SW 1271 (cell line): Measurements from ENCODE around the gene LARGE2.

Experiments
- DNase-seq, 2 experiments: peaks; one replicate each; lab custom pipeline; 2025; lab: John Stamatoyannopoulos, UW

LARGE2 gene

DNA sequence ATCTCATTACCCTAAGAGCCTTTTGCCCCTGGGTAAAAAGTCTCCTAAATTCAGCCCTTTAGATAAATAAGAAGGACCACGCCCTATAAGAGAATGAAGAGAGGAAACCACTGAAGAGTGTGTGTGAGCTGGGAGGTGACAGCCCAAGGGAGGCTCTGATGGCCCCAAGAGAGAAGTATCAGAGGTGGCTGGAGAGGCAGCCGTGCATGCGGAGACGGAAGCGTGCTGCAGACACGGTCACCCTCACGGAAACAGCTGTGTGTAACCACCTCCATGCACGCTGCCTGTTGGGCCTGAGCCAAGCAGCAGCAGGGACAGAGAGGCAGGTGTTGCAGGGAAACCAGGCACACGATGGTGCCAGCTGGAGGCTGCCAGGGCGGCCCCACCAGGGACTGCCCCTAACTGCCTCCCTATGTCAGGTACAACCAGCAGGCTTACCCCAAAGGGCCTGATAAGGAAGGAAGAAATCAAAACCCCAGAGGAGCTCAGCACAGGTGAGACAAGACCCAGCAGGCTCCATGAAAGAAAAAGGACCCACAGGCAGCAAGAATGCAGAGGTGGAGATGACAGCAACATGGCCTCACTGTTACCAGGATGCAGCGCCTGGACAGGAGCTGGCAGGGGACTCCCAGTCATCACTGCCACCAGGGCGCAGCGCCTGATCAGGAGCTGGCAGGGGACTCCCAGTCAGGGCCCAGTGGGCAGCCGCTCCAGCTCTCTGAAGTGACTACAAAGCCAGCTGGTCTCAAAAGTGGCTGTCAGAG, 7.8 kb downstream of the LARGE2 start:
- DNase-seq, result no peak

GRCh38 chr11:45930951-45931570, 8.6 kb downstream of the LARGE2 start:
- no peak for DNase-seq

GRCh38 chr11:45931739-45932138, 9.3 kb downstream of the LARGE2 start:
- DNase-seq, result no peak

GRCh38 chr11:45932217-45932616, 9.8 kb downstream of the LARGE2 start:
- DNase-seq, result no peak

DNA sequence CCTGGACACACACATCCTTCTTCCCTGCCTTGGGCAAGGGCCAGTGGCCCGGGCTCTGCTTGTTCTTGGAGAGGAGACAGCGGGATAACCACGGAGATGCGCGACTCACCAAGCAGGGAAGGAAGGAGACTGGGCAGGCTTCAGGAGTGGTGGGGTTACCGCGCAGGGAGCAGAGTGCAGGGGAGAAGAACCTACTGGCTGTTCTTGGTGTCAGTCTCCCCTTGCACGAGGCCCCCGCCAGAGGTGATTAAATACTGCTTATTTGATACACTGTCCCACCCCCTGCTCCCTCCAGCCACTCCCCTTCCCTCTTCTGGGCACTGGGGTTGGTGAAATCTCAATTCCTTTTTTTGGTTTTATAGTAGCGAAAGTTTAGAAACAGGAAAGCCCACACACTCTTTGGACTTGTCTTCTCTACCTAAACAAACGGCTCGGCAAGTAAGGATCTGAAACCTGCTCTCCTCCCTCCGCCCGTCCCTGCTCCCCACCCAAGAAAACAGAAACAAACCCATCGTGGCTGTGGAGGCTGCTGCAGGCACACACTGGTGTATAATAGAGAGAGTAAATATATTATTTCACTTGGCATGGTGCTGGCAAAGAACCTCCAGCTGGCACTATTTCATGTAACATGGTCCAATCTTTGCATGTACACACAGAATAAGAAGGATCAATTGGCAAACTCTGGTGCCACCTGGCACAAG, 10.8 kb downstream of the LARGE2 start:
- no peak for DNase-seq

GRCh38 chr11:45933846-45934579, 11.6 kb downstream of the LARGE2 start:
- no peak for DNase-seq

DNA sequence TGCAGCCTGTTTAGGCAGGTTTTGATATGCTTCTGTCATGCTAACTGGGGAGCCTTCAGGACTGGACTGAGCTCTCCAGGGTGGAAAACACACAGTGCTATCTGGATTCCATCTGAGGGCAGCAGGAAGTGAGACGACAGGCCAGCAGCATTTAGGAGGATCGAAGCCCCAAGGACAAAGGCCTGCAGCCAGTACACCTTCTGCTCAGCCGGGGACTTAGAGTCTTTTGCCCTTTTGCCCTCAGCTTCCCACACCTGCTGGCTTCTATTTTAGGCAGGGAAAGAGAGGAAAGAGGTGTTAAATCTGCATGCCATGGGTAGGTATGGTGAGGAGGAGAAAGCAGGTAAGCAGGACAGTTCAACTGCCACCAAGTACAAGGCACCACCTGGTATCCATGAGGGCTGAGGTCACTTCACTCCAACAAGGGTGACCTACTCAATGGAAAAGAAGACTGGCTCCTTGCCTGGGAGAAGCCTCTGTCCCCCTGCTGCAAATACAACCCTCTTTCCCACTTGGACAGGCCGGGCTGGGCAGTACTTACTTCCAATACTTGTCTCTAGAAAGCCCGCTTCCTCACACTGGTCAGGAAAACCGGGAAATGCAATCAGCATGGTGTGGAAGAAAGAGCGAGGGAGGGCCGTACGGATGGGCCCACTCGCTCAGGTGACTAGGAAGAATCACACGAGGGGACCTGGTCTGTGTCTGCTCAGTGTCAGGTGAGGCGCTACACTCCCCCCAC, 12.3 kb downstream of the LARGE2 start:
- DNase-seq, result no peak

- DNase-seq, result no peak
Measured at GRCh38 chr11:45935349-45936064, 13.1 kb downstream of the LARGE2 start.

DNA sequence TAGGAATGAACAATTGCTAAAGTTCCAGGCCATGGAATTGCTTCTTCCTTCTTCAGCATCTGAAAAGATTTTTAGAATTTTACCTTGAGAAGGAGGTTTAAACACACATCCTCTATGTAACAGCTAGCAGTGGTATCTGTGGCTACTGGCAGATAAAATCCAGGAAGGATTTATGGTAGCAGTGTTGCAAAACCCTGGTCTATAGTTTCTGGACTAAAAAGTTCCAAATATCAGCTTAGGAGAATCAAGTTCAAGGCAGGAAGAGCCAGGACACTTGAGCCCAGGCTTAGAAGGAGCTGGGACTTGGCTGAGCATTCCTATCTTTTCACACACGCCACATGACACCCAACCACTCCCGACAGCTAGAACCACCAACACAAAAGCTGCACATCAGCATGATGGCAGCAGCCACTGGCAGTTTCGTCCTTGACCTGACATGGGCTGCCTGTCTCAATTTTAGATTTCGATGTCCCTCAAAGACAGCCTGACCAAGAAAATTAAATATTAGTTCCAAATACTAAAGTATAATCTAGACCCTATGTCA, 14.1 kb downstream of the LARGE2 start:
- no peak for DNase-seq

DNA sequence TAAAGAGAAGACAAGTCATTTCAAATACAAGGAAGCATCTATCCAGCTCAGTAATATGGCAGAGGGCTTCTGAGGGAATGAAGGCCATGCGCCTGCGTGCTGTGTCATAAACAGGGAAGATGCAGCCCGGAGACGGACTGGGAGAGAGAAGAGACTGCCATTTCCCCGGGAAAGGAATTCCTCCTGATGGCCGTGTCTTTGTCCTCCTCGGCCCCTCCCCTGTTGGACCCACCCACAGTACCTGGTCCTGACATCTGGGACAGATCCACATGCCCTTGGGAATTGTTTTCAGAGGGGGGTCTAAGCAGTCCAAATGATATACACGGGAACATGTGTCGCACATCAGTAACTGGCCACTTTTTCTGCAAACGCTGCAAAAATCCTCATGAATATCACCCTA, 15.5 kb downstream of the LARGE2 start:
- no peak for DNase-seq

- DNase-seq, result no peak
Measured at GRCh38 chr11:45939836-45940235, 17.4 kb downstream of the LARGE2 start.

DNA sequence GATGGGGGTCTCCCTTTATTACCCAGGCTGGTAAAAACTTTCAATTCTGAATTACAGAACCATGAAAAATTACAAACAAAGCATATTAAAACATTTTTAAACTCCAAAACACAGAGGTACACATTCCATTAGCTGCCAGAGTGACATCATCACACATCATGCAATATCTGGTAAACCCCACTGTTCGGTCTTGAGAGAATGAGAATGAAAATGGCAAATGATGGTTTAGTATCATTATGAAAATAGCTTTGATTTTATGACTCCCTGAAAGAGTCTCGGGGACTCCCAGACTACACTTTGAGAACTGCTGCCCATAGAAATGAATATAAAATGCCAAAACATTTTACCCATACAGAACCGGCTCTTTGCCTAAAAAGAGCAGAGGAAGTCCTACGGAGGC, 18.8 kb downstream of the LARGE2 start:
- no peak for DNase-seq

- DNase-seq, result no peak
Measured at GRCh38 chr11:45942381-45942780, 19.9 kb downstream of the LARGE2 start.

DNA sequence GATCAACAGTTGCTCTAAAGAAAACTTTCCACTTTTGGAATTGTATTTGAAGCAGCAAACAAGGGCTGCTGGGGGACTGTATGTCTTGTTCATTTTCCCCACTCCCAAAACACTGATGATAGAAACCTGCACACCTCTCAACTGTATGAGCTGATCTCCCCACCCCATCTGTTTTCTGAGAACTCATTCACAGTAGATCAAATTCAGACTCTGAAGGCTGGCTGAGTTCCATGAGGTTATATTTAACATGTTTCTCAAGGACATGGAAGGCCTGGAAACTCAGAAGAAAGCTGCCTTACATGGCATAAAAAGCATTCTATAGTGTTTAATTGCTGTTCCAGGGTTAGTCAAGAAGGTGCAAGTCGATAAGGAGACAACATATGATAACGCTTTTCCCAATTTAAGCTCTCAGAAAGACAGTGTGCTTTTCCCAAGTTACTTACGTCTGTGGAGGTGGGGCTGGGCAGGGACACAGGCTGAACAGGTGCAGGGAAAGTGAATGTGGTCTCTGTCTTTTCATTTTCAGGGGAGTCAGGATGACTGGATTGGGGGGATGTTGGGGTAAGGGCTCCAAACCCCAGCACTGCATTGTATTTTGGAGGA, 23.0 kb downstream of the LARGE2 start:
- no peak for DNase-seq

DNA sequence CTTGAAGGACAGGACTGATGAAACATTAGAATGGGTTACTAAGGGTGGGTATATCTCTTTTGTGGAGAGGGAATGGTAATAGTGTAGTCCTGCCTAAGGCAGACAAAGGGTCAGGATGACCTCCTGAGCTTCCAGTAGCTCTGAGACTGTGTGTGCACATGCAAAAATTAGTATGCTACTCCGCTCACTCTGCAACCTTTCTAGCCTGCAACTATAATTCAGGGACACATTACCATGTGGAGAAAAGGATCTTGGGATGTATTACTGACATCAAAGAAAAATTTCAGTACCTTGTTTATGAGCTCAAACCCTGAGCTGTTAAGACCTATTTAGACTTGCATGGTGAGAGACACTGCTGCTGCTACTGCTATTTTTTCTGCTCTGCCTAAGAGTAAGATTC, 25.4 kb downstream of the LARGE2 start:
- no peak for DNase-seq

GRCh38 chr11:45948356-45948755, 25.9 kb downstream of the LARGE2 start:
- no peak for DNase-seq

GRCh38 chr11:45949992-45950407, 27.5 kb downstream of the LARGE2 start:
- no peak for DNase-seq

GRCh38 chr11:45959851-45960250, 37.4 kb downstream of the LARGE2 start:
- no peak for DNase-seq

DNA sequence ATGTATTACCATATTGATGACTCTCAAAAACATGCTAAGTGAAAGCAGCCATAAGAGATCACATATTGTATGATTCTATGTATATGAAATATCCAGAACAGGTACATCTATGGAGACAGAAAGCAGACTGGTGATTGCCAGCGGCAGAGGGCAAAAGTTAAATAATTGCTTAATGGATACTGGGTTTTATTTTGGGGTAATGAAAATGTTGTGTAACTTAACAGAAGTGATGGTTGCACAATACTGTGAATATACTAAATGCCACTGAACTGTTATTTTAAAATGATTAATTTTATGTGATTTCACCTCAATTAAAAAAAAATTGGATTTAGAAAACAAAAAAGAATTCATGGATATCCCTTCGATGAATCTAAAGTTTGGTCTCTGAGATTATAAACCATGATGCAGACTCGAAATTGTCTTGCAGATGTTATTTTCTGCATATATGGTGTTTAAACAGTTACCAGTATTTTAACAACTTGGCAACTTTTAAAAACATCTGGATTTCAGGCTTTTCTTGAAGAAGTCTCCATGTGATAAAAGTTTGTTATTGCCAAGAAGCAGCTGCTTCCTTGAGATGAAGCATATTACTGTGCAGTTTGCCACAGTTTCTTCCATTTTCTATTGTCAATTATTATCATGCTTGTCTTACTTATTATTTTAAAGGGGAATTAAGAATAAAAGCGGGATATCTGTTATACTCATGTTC, 38.1 kb downstream of the LARGE2 start:
- DNase-seq, result no peak

- DNase-seq, result no peak
Measured at GRCh38 chr11:45961751-45962240, 39.3 kb downstream of the LARGE2 start.
